CD14-positive monocyte (primary cell): ENCODE measurements around the gene ASTN2. TPM values are rescaled to one million over a fixed set of nuclear protein-coding genes. Genes with fewer than 3 reads are reported as not detected.

Experiments used
- DNase-seq, 3 donors: peaks; one replicate each; pipeline ENCODE4 v3.0.0-alpha.2; 2011 to 2022
- H2AFZ ChIP-seq: 2 replicates; pipeline ENCODE4 v1.6.0; 2012; ENCODE audit warnings: mild to moderate bottlenecking, low read depth, low read length, inconsistent platforms; ENCODE audit not compliant: insufficient read depth, poor library complexity, severe bottlenecking
- H3K27ac ChIP-seq, 2 donors: 1 replicate in 1 of 2; 2 replicates in 1 of 2; pipeline ENCODE4 v1.5.1; 2012 to 2013; ENCODE audit warnings: low read length in 2 of 2, control low read depth in 1 of 2, inconsistent platforms in 1 of 2, low read depth in 1 of 2, mild to moderate bottlenecking in 1 of 2
- H3K27me3 ChIP-seq, 2 donors: one replicate each; pipeline versions ENCODE4 v1.6.0 to v1.6.1; 2011 to 2013; ENCODE audit warnings: low read length in 2 of 2; ENCODE audit not compliant: control insufficient read depth in 2 of 2, insufficient read depth in 2 of 2
- H3K36me3 ChIP-seq, 2 donors: replicated peaks in 1 of 2; 1 replicate in 1 of 2; 2 replicates in 1 of 2; pipeline versions ENCODE4 v1.5.1 to v1.6.1; 2012 to 2013; ENCODE audit warnings: low read length in 2 of 2, control low read depth in 1 of 2, inconsistent platforms in 1 of 2, mild to moderate bottlenecking in 1 of 2; ENCODE audit not compliant: insufficient read depth in 2 of 2, control insufficient read depth in 1 of 2
- H3K4me1 ChIP-seq, 2 donors: 1 replicate in 1 of 2; 2 replicates in 1 of 2; pipeline versions ENCODE4 v1.5.1 to v1.6.1; 2012 to 2013; ENCODE audit warnings: low read length in 2 of 2, control low read depth in 1 of 2, inconsistent platforms in 1 of 2, mild to moderate bottlenecking in 1 of 2, moderate library complexity in 1 of 2; ENCODE audit not compliant: insufficient read depth in 2 of 2, control insufficient read depth in 1 of 2
- H3K4me2 ChIP-seq: replicated peaks from 2 replicates; pipeline ENCODE3; 2012; ENCODE audit warnings: low read length, moderate library complexity, mild to moderate bottlenecking; ENCODE audit not compliant: poor library complexity, severe bottlenecking; ENCODE audit errors: extremely low read depth
- H3K4me3 ChIP-seq, 3 experiments: fragments of 200-600 bp in 1 of 3; sonication (generic) in 1 of 3; replicated peaks in 1 of 3; 1 replicate in 2 of 3; 2 replicates in 1 of 3; pipeline ENCODE4 v1.5.1; 2011 to 2013; ENCODE audit warnings: low read length in 3 of 3, mild to moderate bottlenecking in 3 of 3, control low read depth in 2 of 3, low read depth in 2 of 3, inconsistent platforms in 1 of 3, moderate library complexity in 1 of 3
- H3K79me2 ChIP-seq: 2 replicates; pipeline ENCODE4 v1.6.0; 2012; ENCODE audit warnings: mild to moderate bottlenecking, control low read depth, inconsistent platforms, low read length, moderate library complexity; ENCODE audit not compliant: insufficient read depth
- H3K9ac ChIP-seq: 2 replicates; pipeline ENCODE4 v1.6.0; 2017; ENCODE audit warnings: low read length, mild to moderate bottlenecking; ENCODE audit not compliant: insufficient read depth, poor library complexity, severe bottlenecking
- H3K9me3 ChIP-seq, 2 donors: replicated peaks in 1 of 2; 1 replicate in 1 of 2; 2 replicates in 1 of 2; pipeline versions ENCODE4 v1.5.1 to v1.6.1; 2012 to 2013; ENCODE audit warnings: low read length in 2 of 2, control low read depth in 1 of 2; ENCODE audit not compliant: control insufficient read depth in 1 of 2, insufficient read depth in 1 of 2
- H4K20me1 ChIP-seq: 2 replicates; pipeline ENCODE4 v1.6.0; 2012; ENCODE audit warnings: mild to moderate bottlenecking, low read length, control low read depth, moderate library complexity; ENCODE audit not compliant: insufficient read depth
- H3K27ac Mint-ChIP-seq, 7 donors: one replicate each; pipeline ENCODE4 v1.8.0; 2020; ENCODE audit warnings: mild to moderate bottlenecking in 7 of 7, mixed read lengths in 7 of 7, moderate library complexity in 6 of 7, inconsistent platforms in 2 of 7
- H3K27me3 Mint-ChIP-seq, 3 donors: one replicate each; pipeline ENCODE4 v1.8.0; 2021 to 2022; ENCODE audit warnings: low read depth in 3 of 3, mild to moderate bottlenecking in 3 of 3, mixed read lengths in 3 of 3, moderate library complexity in 3 of 3, inconsistent platforms in 1 of 3
- H3K36me3 Mint-ChIP-seq, 2 donors: one replicate each; pipeline ENCODE4 v1.8.0; 2020; ENCODE audit warnings: mixed read lengths in 2 of 2, inconsistent platforms in 1 of 2, mild to moderate bottlenecking in 1 of 2
- H3K4me1 Mint-ChIP-seq: one replicate; pipeline ENCODE4 v1.8.0; 2020; ENCODE audit warnings: mild to moderate bottlenecking, mixed read lengths
- H3K4me3 Mint-ChIP-seq, 2 donors: one replicate each; pipeline ENCODE4 v1.8.0; 2020; ENCODE audit warnings: mild to moderate bottlenecking in 2 of 2, mixed read lengths in 2 of 2, moderate library complexity in 1 of 2
- H3K9me3 Mint-ChIP-seq, 7 donors: one replicate each; pipeline ENCODE4 v1.8.0; 2020 to 2022; ENCODE audit warnings: mixed read lengths in 7 of 7, mild to moderate bottlenecking in 6 of 7, moderate library complexity in 6 of 7, inconsistent platforms in 2 of 7
- WGBS: methylation state at CpG from one replicate; pipeline ENCODE4 v1.1.5; 2013; ENCODE audit warnings: missing lambda C conversion rate; ENCODE audit not compliant: insufficient coverage; 5-methylcytosine and 5-hydroxymethylcytosine counted together
- intact Hi-C, 2 donors: fragments of 100-400 bp; cut with micrococcal nuclease; formaldehyde crosslinking; loops; one replicate each; pipeline versions ENCODE4 v1.15.0 to v1.15.1; 2023
- polyA plus RNA-seq, 3 donors: library from polyadenylated mRNA; depleted of rRNA in 1 of 3; unstranded in 2 of 3; stranded (reverse) in 1 of 3; fragments of 300-500 nt in 2 of 3; fragments of >200 nt in 1 of 3; fragmentation: Illumina TruSeq in 2 of 3; gene quantifications; 1 replicate in 2 of 3; 2 replicates in 1 of 3; pipeline ENCODE4 v1.2.3, GENCODE V29; 2012 to 2021
- TF ChIP-seq, protein P1 (sequence below): fragments of 200-600 bp; IDR thresholded peaks from one replicate; pipeline ENCODE4 v1.8.0; 2022; ENCODE audit warnings: antibody characterized with exemption, mild to moderate bottlenecking

ASTN2 gene
- polyA plus RNA-seq, 3 donors, result not detected

DNA sequence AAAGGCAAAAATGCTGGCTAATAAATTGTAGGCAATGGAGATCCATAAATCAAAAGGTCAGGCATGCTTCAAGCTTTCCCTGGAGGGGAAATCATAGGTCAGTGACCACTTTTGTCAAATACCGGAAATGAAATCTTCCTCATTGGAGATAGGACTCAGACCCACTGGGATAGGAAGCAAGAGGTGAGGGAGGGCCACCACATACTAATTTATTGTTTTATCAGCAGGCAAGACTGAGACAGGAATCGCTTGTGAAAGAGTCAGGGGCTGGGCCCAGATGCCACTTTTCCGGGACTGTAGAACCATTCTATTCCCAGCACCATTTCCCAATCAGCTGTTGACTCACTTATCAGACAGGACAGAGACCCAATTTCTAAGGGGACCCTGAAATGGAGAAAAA is 984.0 kb downstream of the ASTN2 start:
- Histone ChIP-seq H3K27ac (no peak overlapping the region), H3K4me1 (no peaks in the 10 kb centered on the region), H2AFZ (no peak overlapping the region), H4K20me1 (no peaks in the 10 kb centered on the region), H3K9ac (no peak overlapping the region), H3K4me3 (no peak overlapping the region), H3K4me2 (no peak overlapping the region), H3K27me3 (no peaks in the 10 kb centered on the region), H3K9me3 (peaks cover 0 to 4% of the 10 kb centered on the region in 2 donors), H3K36me3 (no peaks in the 10 kb centered on the region), H3K79me2 (no peaks in the 10 kb centered on the region)
- intact Hi-C loops, result no loop called here
- H3K9me3 Mint-ChIP-seq, result peaks cover 0 to 5% (median 2%) of the 10 kb centered on the region in 7 donors
- H3K4me1 Mint-ChIP-seq, result no peaks in the 10 kb centered on the region
- no peaks in the 10 kb centered on the region for H3K27me3 Mint-ChIP-seq
- H3K4me3 Mint-ChIP-seq, result no peak overlapping the region
- TF ChIP-seq, protein P1, sequence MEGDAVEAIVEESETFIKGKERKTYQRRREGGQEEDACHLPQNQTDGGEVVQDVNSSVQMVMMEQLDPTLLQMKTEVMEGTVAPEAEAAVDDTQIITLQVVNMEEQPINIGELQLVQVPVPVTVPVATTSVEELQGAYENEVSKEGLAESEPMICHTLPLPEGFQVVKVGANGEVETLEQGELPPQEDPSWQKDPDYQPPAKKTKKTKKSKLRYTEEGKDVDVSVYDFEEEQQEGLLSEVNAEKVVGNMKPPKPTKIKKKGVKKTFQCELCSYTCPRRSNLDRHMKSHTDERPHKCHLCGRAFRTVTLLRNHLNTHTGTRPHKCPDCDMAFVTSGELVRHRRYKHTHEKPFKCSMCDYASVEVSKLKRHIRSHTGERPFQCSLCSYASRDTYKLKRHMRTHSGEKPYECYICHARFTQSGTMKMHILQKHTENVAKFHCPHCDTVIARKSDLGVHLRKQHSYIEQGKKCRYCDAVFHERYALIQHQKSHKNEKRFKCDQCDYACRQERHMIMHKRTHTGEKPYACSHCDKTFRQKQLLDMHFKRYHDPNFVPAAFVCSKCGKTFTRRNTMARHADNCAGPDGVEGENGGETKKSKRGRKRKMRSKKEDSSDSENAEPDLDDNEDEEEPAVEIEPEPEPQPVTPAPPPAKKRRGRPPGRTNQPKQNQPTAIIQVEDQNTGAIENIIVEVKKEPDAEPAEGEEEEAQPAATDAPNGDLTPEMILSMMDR, result no peak
- WGBS, result 100% methylated on average over 2 of the region's 3 CpGs
- H3K27ac Mint-ChIP-seq, result no peak overlapping the region
- no peak for DNase-seq
- H3K36me3 Mint-ChIP-seq, result no peaks in the 10 kb centered on the region

DNA sequence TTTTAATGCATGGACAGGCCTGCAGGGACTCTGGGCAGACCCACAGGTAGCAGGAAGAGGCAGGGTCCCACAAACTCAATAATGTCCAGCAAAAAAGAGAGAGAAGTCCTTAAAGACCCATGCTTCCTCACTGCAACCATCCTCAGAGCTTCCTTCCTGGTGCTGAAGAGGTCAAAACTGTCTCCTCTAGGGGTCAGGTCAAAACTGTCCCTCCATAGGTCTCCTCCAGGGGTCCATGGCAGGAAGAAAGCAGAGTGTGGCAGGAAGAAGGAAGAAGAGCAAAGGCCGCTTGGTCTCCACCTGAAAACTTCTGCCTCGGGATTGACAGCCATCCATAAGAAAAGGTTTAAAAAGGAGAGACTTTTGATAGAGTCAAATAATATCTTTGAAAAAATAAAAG is 989.6 kb downstream of the ASTN2 start:
- TF ChIP-seq, protein P1, result no peak

More for the DNA sequence above, 989.6 kb downstream of the ASTN2 start:
- Mint-ChIP-seq H3K27me3 (peaks cover 0 to 3% (median 3%) of the 10 kb centered on the region in 3 donors), H3K27ac (no peak overlapping the region), H3K9me3 (peaks cover 0 to 10% (median 5%) of the 10 kb centered on the region in 7 donors), H3K36me3 (no peaks in the 10 kb centered on the region), H3K4me3 (no peak overlapping the region), H3K4me1 (no peaks in the 10 kb centered on the region)
- H3K27ac ChIP-seq, result no peak overlapping the region
- H4K20me1 ChIP-seq, result no peaks in the 10 kb centered on the region
- no CpG with 5 or more reads among the region's 2 CpGs for WGBS
- no peak for DNase-seq
- H3K4me2 ChIP-seq, result no peak overlapping the region
- intact Hi-C loops, result no loop called here
- H3K9ac ChIP-seq, result no peak overlapping the region
- no peaks in the 10 kb centered on the region for H3K79me2 ChIP-seq
- no peaks in the 10 kb centered on the region for H3K36me3 ChIP-seq
- H2AFZ ChIP-seq, result no peak overlapping the region
- H3K27me3 ChIP-seq, result no peaks in the 10 kb centered on the region
- no peaks in the 10 kb centered on the region for H3K4me1 ChIP-seq
- no peak overlapping the region for H3K4me3 ChIP-seq
- peaks cover 0 to 3% of the 10 kb centered on the region in 2 donors for H3K9me3 ChIP-seq
